Ammon's horn (tissue), 1 donor: ENCODE results near the gene FAM72C.
"Not testable (repeated sequence)": the region's sequence is repeated elsewhere in the genome, so short reads cannot be mapped to it uniquely, and the experiment has no call there.

Experiments
- DNase-seq: peaks from one replicate; pipeline ENCODE4 v3.0.0-alpha.2; 2016; ENCODE audit warnings: low spot score

The FAM72C gene

GRCh38 chr1:143984721-143985473 lies 13.1 kb upstream of the FAM72C start:
- not testable (repeated sequence) for DNase-seq

GRCh38 chr1:143974416-143974815 lies 2.6 kb upstream of the FAM72C start:
- peak; percentile 5 for DNase-seq

GRCh38 chr1:143973876-143974414 lies 2.2 kb upstream of the FAM72C start:
- not testable (repeated sequence) for DNase-seq

GRCh38 chr1:143972753-143973326 lies 1.1 kb upstream of the FAM72C start:
- DNase-seq, result not testable (repeated sequence)

GRCh38 chr1:143965860-143966259 lies 5.9 kb downstream of the FAM72C start:
- DNase-seq, result not testable (repeated sequence)

- DNase-seq, result not testable (repeated sequence)
These were observed 7.5 kb downstream of the FAM72C start for GRCh38 chr1:143964294-143964693.

GRCh38 chr1:143955930-143956329 lies 15.9 kb downstream of the FAM72C start:
- DNase-seq, result not testable (repeated sequence)

- not testable (repeated sequence) for DNase-seq
These were observed 18.9 kb downstream of the FAM72C start for GRCh38 chr1:143952913-143953312.

- not testable (repeated sequence) for DNase-seq
These were observed 20.0 kb downstream of the FAM72C start for GRCh38 chr1:143951485-143952391.

- not testable (repeated sequence) for DNase-seq
These were observed 24.0 kb downstream of the FAM72C start for GRCh38 chr1:143947749-143948148.

GRCh38 chr1:143945253-143945652 lies 26.5 kb downstream of the FAM72C start:
- DNase-seq, result not testable (repeated sequence)

GRCh38 chr1:143944576-143945240 lies 27.1 kb downstream of the FAM72C start:
- not testable (repeated sequence) for DNase-seq

GRCh38 chr1:143943319-143943978 lies 28.3 kb downstream of the FAM72C start:
- DNase-seq, result not testable (repeated sequence)

GRCh38 chr1:143942238-143942860 lies 29.4 kb downstream of the FAM72C start:
- not testable (repeated sequence) for DNase-seq

GRCh38 chr1:143939666-143940065 lies 32.1 kb downstream of the FAM72C start:
- not testable (repeated sequence) for DNase-seq

- DNase-seq, result not testable (repeated sequence)
These were observed 32.9 kb downstream of the FAM72C start for GRCh38 chr1:143938922-143939321.

- DNase-seq, result peak; percentile 11
These were observed 35.2 kb downstream of the FAM72C start for GRCh38 chr1:143936457-143937115.

GRCh38 chr1:143919127-143919526 lies 52.7 kb downstream of the FAM72C start:
- DNase-seq, result not testable (repeated sequence)

- DNase-seq, result not testable (repeated sequence)
These were observed 53.2 kb downstream of the FAM72C start for GRCh38 chr1:143918552-143918951.

GRCh38 chr1:143913705-143914104 lies 58.1 kb downstream of the FAM72C start:
- not testable (repeated sequence) for DNase-seq
